NCI-H2029 (cell line): ENCODE data around the gene PAPOLG.
"Not testable (repeated sequence)": the region's sequence is repeated elsewhere in the genome, so short reads cannot be mapped to it uniquely, and the experiment has no call there.

Experiments used
- DNase-seq: peaks from one replicate; lab custom pipeline; 2025; lab: John Stamatoyannopoulos, UW

Gene PAPOLG

DNA sequence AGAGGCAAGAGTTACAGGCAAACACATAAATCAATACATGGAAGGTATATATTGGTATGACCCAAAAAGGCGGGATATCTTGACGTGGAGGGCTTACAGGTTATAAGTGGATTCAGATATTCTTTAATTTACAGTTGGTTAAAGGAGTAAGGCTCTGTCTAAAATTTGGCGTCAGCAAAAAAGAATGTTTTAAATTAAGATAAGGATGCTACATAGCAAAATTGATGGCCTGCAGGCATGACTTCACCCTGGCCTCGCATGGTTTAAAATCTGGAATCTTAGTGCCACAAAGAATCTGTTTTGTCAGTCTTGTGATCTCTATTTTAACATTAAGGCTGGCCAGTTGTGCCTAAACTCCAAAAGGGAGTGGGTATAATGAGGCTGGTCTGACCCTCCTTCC lies 66.9 kb downstream of the PAPOLG start:
- no peak for DNase-seq

DNA sequence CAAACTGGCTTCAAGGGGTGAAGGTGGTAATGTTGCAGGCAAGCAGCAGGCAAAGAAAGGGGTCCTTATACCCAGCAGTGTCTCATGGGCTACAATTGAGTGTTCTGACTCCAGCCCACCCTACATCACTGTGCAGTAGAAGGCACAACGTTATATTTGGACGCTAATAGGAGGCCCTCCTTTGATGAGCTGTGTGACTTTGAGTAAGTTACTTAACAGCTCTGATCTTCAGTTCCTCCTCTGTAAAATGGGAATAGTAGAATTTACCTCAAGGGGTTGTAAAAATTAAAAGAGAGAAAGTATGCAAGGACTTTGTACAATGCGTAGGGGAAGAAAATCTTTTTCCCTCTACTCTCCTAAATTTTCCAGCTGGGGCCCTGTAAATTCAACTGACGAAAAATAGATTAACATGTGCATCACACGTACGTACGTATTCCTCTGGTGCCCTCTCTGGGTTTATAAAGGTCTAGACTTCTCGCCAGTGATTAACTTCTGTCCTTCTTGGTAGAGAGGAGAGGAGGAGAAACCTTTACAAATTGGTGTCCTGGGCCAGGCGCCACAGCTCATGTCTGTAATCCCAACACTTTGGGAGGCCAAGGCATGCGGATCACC lies 67.7 kb downstream of the PAPOLG start:
- no peak for DNase-seq

DNA sequence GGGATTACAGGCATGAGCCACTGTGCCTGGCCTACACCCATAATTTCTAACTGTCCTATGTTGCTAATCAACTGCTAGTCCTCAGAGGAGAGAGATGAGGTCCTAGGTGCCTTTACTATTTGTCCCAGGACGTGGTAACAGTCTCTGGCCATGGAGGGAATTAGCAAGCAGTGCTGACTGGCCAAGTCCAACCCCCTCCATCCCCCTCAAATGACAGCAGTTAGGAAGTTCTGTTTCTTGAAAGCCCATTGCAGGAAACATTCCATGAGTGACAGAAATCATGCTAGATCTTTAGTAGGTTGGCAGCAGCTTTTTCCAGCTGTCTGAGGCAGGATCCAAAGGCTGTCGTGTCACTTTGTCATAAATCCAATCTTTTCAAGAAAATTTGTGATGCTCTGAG lies 69.6 kb downstream of the PAPOLG start:
- no peak for DNase-seq

DNA sequence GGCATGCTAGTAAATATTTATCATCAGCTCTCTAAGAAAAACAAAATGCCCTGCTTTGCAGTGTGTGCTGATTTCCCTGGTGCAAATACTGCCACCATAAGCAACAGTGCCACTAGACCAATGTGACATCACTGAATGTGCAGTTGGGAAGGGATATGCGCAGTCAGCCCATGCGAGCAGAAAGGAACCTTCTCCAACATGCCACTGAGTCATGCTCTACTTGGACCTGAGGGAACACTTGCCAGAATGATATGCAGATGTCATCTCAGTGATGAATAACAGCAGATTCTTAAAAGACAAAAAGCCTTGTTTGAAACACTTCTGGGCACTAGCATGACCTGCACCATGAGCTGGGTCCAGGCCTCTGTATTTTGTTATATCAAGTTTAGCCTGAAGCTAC lies 70.0 kb downstream of the PAPOLG start:
- no peak for DNase-seq

DNA sequence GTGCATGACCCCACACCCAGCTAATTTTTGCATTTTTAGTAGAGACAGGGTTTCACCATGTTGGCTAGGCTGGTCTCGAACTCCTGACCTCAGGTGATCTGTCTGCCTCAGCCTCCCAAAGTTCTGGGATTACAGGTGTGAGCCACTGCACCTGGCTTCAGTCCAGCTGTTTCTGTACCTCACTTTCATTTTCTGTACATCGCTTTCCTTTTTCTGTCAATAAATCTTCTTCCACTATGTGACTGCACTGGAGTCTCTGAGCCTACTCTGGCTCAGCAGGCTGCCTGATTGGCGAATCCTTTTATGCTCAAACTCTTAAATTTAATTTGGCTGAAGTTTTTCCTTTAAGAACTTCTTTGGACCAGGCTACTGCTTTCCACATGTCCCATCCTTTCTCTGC lies 70.8 kb downstream of the PAPOLG start:
- not testable (repeated sequence) for DNase-seq

DNA sequence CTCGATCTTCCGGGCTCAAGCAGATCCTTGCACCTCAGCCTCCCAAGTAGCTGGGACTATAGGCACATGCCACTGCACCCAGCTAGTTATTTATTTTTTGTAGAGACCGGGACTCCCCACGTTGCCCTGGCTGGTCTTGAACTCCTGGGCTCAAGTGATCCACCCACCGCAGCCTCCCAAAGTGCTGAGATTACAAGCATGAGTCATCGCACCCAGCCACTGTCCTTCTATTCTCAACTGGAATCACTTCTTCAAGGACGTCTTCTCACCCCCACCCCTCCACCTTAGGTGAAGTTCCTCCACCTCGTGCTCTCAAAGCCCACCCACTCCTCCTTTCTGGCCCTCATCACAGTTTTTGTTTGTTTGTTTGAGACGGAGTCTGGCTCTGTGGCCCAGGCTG lies 71.3 kb downstream of the PAPOLG start:
- no peak for DNase-seq

DNA sequence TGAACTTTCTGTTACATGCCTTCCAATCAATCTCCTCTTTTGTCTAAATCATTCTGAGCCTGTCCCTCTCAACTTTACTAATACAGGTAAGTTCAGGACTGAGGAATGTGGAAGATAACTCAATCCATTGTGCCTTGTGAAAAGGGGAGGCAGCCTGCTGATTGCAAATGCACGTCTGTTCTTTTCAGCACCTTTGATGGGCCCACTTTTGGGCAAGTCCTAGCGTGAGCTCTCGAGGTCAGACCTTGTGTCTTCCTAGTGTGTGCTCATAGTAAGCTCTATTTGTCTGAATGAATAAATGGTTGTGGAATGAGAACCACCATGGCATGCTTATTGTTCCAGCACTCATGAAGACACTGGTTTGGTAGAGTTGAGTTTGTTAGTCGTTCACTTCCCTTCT lies 74.9 kb downstream of the PAPOLG start:
- DNase-seq: no peak

DNA sequence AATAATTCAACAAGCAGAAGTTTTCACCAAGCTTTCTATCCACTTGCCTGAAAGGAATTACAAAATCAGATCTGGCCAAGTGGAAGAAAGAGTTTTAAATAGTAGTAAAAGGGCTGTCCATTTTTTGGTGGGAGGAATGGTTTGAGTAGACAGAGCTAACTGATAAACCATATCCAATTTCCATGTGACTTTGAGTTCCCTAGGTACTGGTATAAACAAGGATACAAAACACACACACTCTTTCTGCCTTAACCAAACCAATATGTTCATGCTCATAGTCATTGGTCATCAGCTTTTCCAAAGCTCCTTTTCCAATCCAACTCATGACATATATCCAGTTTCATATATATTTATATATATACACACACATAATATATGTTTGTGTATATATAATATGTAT lies 75.9 kb downstream of the PAPOLG start:
- no peak for DNase-seq

DNA sequence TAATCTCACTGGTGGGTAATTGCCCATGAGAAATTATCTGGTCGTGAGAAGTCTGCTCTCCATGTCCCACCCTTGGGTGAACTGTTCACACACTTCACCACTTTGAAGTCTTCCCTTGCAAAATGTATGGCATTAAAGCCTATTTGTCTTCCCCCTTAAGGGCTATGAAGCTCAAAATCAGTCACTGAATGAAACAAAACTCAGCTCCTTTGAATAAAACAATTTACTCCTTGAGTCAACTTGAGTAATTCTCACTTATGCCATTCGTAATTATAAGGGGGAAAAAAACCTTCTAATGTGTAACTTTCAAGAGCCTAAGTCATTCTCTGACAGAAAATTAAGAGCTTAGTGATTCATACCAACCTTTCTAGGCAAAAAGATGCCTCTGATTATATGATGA lies 76.6 kb downstream of the PAPOLG start:
- no peak for DNase-seq

DNA sequence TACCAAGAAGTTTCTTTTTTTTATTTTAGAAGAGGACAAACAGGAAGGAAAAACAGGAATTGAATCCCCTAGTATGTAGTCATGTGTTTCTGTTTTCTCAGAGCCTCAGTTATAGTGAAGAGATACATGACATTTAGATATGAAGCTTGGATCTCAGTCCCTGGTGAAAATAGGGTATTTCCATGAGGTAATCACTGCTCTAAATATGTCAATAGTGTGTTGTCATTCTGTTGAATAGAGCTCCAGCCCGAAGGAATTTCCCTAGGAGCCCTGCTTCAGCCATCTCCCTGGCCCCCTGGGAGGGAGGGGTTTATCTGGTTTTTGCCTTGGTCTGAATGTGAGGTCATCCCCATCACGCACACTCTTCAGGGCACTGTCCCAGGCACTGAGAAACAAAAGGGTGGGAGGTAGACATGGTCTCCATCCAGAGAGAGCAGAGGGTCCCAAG lies 78.2 kb downstream of the PAPOLG start:
- no peak for DNase-seq

DNA sequence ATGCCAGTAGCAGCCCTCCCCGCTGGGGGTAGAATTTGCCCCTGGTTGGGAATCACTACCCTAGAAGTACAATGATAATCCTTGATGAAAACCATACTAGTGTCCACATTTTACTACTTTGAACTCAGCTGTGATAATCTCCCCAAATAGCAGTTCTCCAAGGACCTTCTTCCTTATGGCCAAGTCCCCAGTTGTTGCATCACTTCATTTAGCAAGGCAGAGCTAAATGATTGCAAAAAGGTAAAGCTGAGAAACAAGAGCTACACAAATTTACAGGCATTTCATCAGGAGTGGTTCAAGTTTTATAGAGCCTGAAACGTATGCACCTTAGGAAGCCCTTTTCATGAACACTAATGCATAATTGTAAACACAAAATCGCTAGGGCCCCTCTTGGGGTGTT lies 80.4 kb downstream of the PAPOLG start:
- no peak for DNase-seq

DNA sequence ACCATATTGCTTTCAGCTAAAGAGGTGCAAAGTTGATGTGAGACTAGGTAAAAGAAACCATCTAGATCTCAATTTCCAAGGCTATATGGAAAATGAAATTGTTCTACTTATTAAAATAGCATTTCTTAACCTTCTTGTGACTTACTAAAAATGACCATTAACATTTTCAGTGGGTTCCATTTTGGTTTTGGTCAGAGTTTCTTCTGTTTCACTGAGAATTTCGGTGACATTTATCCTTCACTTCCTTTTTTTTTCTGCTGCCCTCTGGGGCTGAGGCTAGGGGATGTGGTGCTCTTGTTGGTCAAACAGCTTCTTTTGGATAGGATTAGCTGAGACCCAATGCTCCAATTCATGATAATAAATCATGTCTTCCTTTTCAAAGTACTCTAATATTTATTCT lies 81.1 kb downstream of the PAPOLG start:
- DNase-seq: no peak

DNA sequence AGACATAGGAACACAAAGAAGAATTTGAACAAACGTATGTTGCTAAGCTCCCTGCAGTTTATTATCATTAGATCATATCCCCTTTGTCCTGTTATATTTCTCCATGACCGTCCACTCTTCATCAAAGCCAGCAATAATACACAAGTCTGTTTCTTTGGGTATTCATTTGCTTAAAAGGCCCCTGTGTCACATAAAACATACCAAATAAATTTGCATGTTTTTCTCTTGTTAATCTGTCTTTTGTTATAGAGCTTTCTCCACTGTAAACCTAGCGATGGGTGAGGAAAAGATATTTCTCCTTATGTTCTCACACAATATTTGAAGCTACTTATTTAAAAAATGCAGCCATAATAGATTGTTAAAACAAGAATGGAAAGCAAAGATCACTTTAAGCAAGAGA lies 82.4 kb downstream of the PAPOLG start:
- no peak for DNase-seq

DNA sequence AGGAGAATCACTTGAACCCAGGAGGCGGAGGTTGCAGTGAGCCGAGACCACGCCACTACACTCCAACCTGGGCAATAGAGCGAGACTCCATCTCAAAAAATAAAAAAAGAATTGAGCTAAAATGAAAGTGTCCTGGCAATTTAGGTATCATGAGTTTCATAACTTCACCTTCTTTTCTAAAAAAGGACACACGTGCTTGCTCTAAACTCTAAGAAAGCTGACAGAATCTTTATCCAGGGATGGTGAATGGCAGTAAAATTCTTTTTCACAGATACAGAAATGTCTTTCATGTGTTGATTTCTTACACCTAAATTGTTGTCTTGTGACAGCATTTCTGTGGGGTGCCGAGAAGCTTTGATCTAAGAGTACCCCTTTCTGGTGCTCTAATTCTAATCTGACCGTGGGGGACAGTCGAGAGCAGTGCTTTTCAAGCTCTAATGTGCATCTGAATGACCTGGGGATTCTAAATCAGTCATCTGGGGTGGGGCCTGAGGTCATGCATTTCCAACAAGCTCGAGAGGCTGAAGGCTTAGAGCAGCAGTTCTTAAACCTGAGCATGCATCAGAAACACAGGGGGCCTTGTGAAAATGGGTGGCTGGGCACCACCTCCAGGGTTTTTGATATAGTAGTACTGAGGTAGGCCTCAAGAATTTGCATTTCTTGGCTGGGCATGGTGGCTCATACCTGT lies 83.2 kb downstream of the PAPOLG start:
- DNase-seq: no peak

DNA sequence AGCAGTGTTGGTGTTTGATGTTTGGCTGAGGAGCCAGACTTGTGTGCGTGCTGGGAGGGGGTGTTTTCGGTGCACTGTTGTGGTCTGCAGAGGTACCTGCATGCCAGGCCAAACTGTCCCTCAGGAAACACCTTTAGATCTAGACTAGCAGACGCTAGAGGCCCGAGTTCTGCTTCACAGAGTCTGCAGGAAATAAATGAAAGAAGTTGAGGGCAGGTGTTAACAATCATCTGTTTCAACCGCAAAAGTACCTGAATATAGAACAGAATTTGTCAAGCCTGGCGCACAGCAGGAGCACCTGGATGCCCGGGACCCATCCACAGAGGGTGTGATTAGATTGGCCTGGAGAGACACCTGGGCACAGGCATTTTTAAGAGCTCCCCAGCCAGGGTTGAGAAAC lies 84.8 kb downstream of the PAPOLG start:
- no peak for DNase-seq

DNA sequence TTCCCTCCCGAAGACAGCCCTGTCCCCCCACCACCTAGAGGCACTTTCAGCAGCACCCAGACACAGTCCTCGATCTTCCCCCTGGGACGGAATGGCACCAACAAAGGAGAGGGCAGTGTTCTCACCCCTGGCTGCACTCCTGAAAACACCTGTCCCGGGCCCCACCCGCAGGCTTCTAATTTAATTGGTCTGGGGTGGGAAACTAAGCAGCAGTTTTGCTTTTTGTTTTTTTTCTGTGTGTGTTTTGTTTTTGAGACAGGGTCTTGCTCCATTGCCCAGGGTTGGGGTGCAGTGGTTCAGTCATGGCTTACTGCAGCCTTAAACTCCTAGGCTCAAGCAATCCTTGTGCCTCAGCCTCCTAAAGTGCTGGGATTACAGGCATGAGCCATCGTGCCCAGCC lies 86.9 kb downstream of the PAPOLG start:
- no peak for DNase-seq

DNA sequence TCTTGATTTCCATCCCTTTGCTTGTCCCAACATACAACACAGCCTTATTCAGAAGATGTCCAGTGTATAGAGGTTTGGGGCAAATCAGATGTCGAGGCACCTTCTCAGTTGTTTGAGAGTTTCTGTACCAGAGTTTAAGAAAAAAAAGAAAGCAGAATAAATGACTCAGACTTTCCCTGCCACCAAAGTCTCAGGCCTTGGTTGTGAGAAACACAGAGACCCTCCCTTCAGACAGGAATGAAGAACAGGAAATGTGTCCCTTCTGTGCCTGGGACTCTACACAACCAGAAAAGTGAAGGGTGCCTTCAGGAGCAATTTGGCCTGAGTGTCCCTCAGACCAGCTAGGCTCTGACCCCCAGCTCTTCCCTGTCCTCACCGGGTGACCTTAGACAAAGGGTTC lies 88.0 kb downstream of the PAPOLG start:
- DNase-seq: no peak

DNA sequence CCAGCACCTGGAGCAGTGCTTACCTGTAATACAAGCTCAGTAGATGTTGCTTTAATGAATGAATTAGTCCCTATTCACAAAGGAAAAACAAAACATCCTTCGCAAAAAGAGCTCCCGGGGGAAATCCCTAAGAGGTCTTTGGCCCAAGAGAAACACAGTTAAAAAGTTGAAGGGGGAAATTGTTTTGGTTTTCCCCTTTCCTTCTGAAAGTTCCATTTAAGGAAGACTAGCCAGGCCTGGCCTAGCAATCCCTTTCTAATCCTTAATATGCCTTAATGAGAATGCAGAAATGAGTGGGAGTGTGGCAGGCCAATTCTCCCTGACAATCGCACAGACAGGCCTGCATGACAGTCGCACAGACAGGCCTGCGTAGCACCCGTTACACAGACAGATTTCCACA lies 91.8 kb downstream of the PAPOLG start:
- DNase-seq: no peak
